ENCODE measurements around the gene ODC1.
"Not testable (repeated sequence)": the region's sequence is repeated elsewhere in the genome, so short reads cannot be mapped to it uniquely, and the experiment has no call there.

ODC1 gene

GRCh38 chr2:10447895-10448575 lies at the start of gene ODC1:
Gene ODC1 (minus strand): TSS chr2:10448327. CDS start chr2:10445032, 3,295 bp downstream.
- peak; percentile 95 for DNase-seq (ENCODE audit: low spot score)

- peak; percentile 93 for DNase-seq (ENCODE audit: low spot score)
Observed at GRCh38 chr2:10497797-10498251, 49.7 kb upstream of the ODC1 start.

- no peak for DNase-seq (ENCODE audit: low spot score)
Observed at GRCh38 chr2:10495988-10496313, 47.8 kb upstream of the ODC1 start.

GRCh38 chr2:10495311-10495987 lies 47.3 kb upstream of the ODC1 start:
- no peak for DNase-seq (ENCODE audit: low spot score)

- no peak for DNase-seq (ENCODE audit: low spot score)
Observed at GRCh38 chr2:10494351-10495066, 46.4 kb upstream of the ODC1 start.

GRCh38 chr2:10493634-10494281 lies 45.6 kb upstream of the ODC1 start:
- no peak for DNase-seq (ENCODE audit: low spot score)

GRCh38 chr2:10493075-10493633 lies 45.0 kb upstream of the ODC1 start:
- DNase-seq (ENCODE audit: low spot score), result no peak

GRCh38 chr2:10490806-10491291 lies 42.7 kb upstream of the ODC1 start:
- DNase-seq (ENCODE audit: low spot score), result no peak

GRCh38 chr2:10489842-10490555 lies 41.9 kb upstream of the ODC1 start:
- DNase-seq (ENCODE audit: low spot score), result no peak

- DNase-seq (ENCODE audit: low spot score), result not testable (repeated sequence)
Observed at GRCh38 chr2:10488142-10488541, 40.0 kb upstream of the ODC1 start.

- not testable (repeated sequence) for DNase-seq (ENCODE audit: low spot score)
Observed at GRCh38 chr2:10487741-10488104, 39.6 kb upstream of the ODC1 start.

- DNase-seq (ENCODE audit: low spot score), result no peak
Observed at GRCh38 chr2:10487081-10487740, 39.1 kb upstream of the ODC1 start.

- DNase-seq (ENCODE audit: low spot score), result no peak
Observed at GRCh38 chr2:10486601-10487079, 38.5 kb upstream of the ODC1 start.

GRCh38 chr2:10486091-10486490 lies 38.0 kb upstream of the ODC1 start:
- no peak for DNase-seq (ENCODE audit: low spot score)

- no peak for DNase-seq (ENCODE audit: low spot score)
Observed at GRCh38 chr2:10482913-10483312, 34.8 kb upstream of the ODC1 start.

- DNase-seq (ENCODE audit: low spot score), result no peak
Observed at GRCh38 chr2:10482460-10482859, 34.3 kb upstream of the ODC1 start.

- DNase-seq (ENCODE audit: low spot score), result no peak
Observed at GRCh38 chr2:10481666-10482157, 33.6 kb upstream of the ODC1 start.

GRCh38 chr2:10481055-10481665 lies 33.0 kb upstream of the ODC1 start:
- DNase-seq (ENCODE audit: low spot score), result no peak

- DNase-seq (ENCODE audit: low spot score), result no peak
Observed at GRCh38 chr2:10480359-10480949, 32.3 kb upstream of the ODC1 start.

GRCh38 chr2:10478916-10479315 lies 30.8 kb upstream of the ODC1 start:
- DNase-seq (ENCODE audit: low spot score), result no peak

Measured in hepatic stellate cell (primary cell).